Endothelial cell (in vitro differentiated cells): Measurements from ENCODE around the gene IRGC. TPM values are rescaled to one million over a fixed set of nuclear protein-coding genes. Genes with fewer than 3 reads are reported as not detected.

ENCODE experiments used
- DNase-seq: peaks from one replicate; pipeline ENCODE4 v3.0.0; 2021; ENCODE audit warnings: low spot score
- H3K27ac Mint-ChIP-seq: one replicate; pipeline ENCODE4 v1.8.0; 2021; ENCODE audit warnings: mixed read lengths, inconsistent platforms; ENCODE audit not compliant: unreplicated experiment
- H3K27me3 Mint-ChIP-seq: one replicate; pipeline ENCODE4 v1.8.0; 2021; ENCODE audit warnings: mild to moderate bottlenecking, moderate library complexity, mixed read lengths, inconsistent platforms; ENCODE audit not compliant: unreplicated experiment
- H3K36me3 Mint-ChIP-seq: one replicate; pipeline ENCODE4 v1.8.0; 2021; ENCODE audit warnings: mild to moderate bottlenecking, low read depth, mixed read lengths, inconsistent platforms; ENCODE audit not compliant: unreplicated experiment
- H3K4me1 Mint-ChIP-seq: one replicate; pipeline ENCODE4 v1.8.0; 2021; ENCODE audit warnings: mild to moderate bottlenecking, mixed read lengths, inconsistent platforms; ENCODE audit not compliant: unreplicated experiment
- H3K4me3 Mint-ChIP-seq: one replicate; pipeline ENCODE4 v1.8.0; 2021; ENCODE audit warnings: mild to moderate bottlenecking, mixed read lengths, inconsistent platforms; ENCODE audit not compliant: unreplicated experiment
- H3K9me3 Mint-ChIP-seq: one replicate; pipeline ENCODE4 v1.8.0; 2021; ENCODE audit warnings: mixed read lengths, inconsistent platforms; ENCODE audit not compliant: unreplicated experiment
- CTCF ChIP-seq: fragments of 200-600 bp; sonication (generic); IDR thresholded peaks from one replicate; pipeline ENCODE4 v1.5.0; 2021; ENCODE audit warnings: antibody characterized with exemption; ENCODE audit not compliant: unreplicated experiment
- total RNA-seq: library from RNA; stranded (reverse); fragmentation: NEBNext Ultra II Directional; extraction: Animal tissue kit (Norgen Biotek cat#: 25700); gene quantifications from one replicate; pipeline ENCODE4 v1.2.1, GENCODE V29; 2021; ENCODE audit not compliant: unreplicated experiment

Gene IRGC
- total RNA-seq, 1 donor from 2014 or later = not detected

GRCh38 chr19:43735957-43736356, 20.1 kb downstream of the IRGC start:
- H3K4me3 Mint-ChIP-seq = no peak overlapping the region
- H3K27ac Mint-ChIP-seq = no peak overlapping the region
- peaks cover 58% of the 10 kb centered on the region for H3K36me3 Mint-ChIP-seq
- peaks cover 4% of the 10 kb centered on the region for H3K27me3 Mint-ChIP-seq
- H3K9me3 Mint-ChIP-seq = no peaks in the 10 kb centered on the region
- H3K4me1 Mint-ChIP-seq = peaks cover 3% of the 10 kb centered on the region
- DNase-seq = no peak
- no peak for TF ChIP-seq CTCF

- DNase-seq = no peak
- H3K27me3 Mint-ChIP-seq = peaks cover 2% of the 10 kb centered on the region
Measured at GRCh38 chr19:43738780-43739211, 22.9 kb downstream of the IRGC start.

GRCh38 chr19:43739439-43740235, 23.8 kb downstream of the IRGC start:
- no peak for DNase-seq
- TF ChIP-seq CTCF = no peak
- peaks cover 2% of the 10 kb centered on the region for H3K27me3 Mint-ChIP-seq
- no peaks in the 10 kb centered on the region for H3K9me3 Mint-ChIP-seq
- H3K4me3 Mint-ChIP-seq = no peak overlapping the region
- peaks cover 1% of the 10 kb centered on the region for H3K4me1 Mint-ChIP-seq
- H3K27ac Mint-ChIP-seq = no peak overlapping the region
- H3K36me3 Mint-ChIP-seq = peaks cover 52% of the 10 kb centered on the region

More at GRCh38 chr19:43738780-43739211, 22.9 kb downstream of the IRGC start:
- TF ChIP-seq CTCF = no peak
- H3K4me3 Mint-ChIP-seq = no peak overlapping the region
- H3K27ac Mint-ChIP-seq = no peak overlapping the region
- no peaks in the 10 kb centered on the region for H3K4me1 Mint-ChIP-seq
- no peaks in the 10 kb centered on the region for H3K9me3 Mint-ChIP-seq
- H3K36me3 Mint-ChIP-seq = peaks cover 50% of the 10 kb centered on the region

GRCh38 chr19:43741075-43741825, 25.4 kb downstream of the IRGC start:
- peak overlapping the region; percentile 39 for H3K4me3 Mint-ChIP-seq
- no peak for TF ChIP-seq CTCF

GRCh38 chr19:43743059-43743458, 27.2 kb downstream of the IRGC start:
- DNase-seq = no peak
- Mint-ChIP-seq H3K27me3 (peaks cover 4% of the 10 kb centered on the region), H3K4me1 (peaks cover 6% of the 10 kb centered on the region), H3K36me3 (peaks cover 53% of the 10 kb centered on the region), H3K9me3 (no peaks in the 10 kb centered on the region), H3K4me3 (no peak overlapping the region), H3K27ac (no peak overlapping the region)
- TF ChIP-seq CTCF = no peak

More at GRCh38 chr19:43741075-43741825, 25.4 kb downstream of the IRGC start:
- Mint-ChIP-seq H3K36me3 (peaks cover 50% of the 10 kb centered on the region), H3K27ac (no peak overlapping the region), H3K27me3 (peaks cover 5% of the 10 kb centered on the region), H3K4me1 (peaks cover 6% of the 10 kb centered on the region), H3K9me3 (no peaks in the 10 kb centered on the region)
- no peak for DNase-seq
